ENCODE measurements around the gene CUL3. TPM values are rescaled to one million over a fixed set of nuclear protein-coding genes. Genes with fewer than 3 reads are reported as not detected.
"Not testable (repeated sequence)": the region's sequence is repeated elsewhere in the genome, so short reads cannot be mapped to it uniquely, and the experiment has no call there.

The CUL3 gene
- total RNA-seq, result 10 to 100 TPM; 61.7 to 66.0 TPM

DNA sequence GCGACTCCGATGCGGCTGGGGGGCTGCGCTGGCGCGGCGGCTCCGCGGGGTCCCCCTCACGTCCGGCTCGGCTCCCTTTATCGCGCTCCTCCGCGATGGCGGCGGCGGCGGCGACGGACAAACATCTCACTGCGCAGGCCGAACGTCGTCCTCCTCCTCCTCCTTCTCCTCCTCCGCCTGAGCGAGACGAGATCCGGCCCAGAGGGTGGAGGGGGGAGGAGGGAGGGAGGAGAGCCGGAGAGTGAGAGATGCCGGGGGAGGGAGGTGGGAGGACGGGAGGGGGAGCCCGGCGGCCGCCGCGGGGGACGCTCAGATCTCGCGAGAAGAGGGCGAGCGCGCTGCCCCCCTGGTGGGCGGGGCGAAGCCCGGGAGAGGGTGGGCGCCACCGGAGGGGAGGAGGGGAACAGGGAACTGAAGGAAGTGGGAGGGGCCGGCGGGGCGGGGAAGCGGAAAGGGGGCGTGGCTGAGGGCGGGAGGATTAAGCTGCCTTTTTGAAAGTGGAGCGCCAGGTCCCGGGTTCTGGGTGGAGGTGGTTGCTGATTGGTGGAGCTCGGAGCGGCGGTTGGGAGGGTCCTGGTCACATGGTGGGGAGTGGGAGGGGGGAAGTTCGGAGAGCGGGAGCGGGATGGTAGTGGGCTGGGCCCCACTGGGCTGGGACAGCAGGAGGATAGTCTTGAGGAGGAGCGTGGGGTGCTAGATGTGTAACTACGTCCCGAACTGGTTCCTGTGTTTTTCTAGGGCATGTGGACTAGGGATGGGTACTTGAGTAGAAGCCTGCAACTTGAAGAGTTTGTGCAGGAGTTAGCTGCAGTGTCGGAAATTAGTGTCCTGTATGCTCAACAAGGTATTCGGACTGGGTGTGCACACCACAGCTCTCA is at the start of gene CUL3:
TSS of gene CUL3 (minus strand) at position 153 of the 878 bp plus-strand sequence. CDS start 354 bp downstream, outside the sequence.
- Mint-ChIP-seq H3K4me3 (peak within 1 kb of the TSS; percentile 92), H3K9me3 (no peaks in the 10 kb centered on the region), H3K36me3 (ENCODE audit: low read depth) (peaks cover 22% of the 10 kb centered on the region), H3K27me3 (ENCODE audit: low read depth) (no peaks in the 10 kb centered on the region), H3K4me1 (ENCODE audit: low read depth) (peaks cover 31% of the 10 kb centered on the region), H3K27ac (peak within 1 kb of the TSS; percentile 89)
- CTCF ChIA-PET, result interaction anchor here (0.5 to 0.9 kb wide), 3 partner anchors 66 to 1817 kb away, joined by 3 to 4 read pairs (median 3); no protein-coding TSS in a partner anchor
- intact Hi-C loops (cut with micrococcal nuclease), result loop anchor here (1.0 to 10.0 kb wide), 10 partner anchors 17 to 1931 kb away; partner anchors contain the start of genes DOCK10, FAM124B, FARSB and MRPL44
- DNase-seq, result peak; percentile 100

GRCh38 chr2:224630659-224631550 is 45.7 kb upstream of the CUL3 start:
- Mint-ChIP-seq H3K27me3 (ENCODE audit: low read depth) (no peaks in the 10 kb centered on the region), H3K4me3 (no peak overlapping the region), H3K36me3 (ENCODE audit: low read depth) (no peaks in the 10 kb centered on the region), H3K4me1 (ENCODE audit: low read depth) (no peaks in the 10 kb centered on the region), H3K9me3 (no peaks in the 10 kb centered on the region), H3K27ac (no peak overlapping the region)
- DNase-seq, result no peak
- intact Hi-C loops (cut with micrococcal nuclease), result no loop called here
- CTCF ChIA-PET, result no interaction called here

DNA sequence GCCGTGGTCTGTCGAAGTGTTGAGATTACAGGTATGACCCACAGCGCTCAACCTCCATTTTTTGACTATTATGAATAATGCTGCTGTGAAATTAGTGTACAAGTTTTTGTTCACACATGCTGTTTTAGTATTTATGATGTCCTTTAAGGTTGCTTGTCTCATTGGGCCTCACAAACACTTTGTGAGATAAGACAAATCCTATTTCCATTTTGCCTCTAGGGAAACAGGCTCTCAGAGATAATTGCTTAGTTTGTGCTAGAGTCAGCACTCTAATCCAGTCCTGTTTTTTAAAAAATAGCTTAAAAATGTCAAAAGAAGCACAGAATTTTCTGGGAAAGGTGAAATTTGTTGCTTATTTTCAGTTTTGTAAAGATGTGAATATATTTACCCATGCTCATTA is 43.3 kb upstream of the CUL3 start:
- H3K36me3 Mint-ChIP-seq (ENCODE audit: low read depth), result no peaks in the 10 kb centered on the region
- H3K27me3 Mint-ChIP-seq (ENCODE audit: low read depth), result no peaks in the 10 kb centered on the region
- no peaks in the 10 kb centered on the region for H3K4me1 Mint-ChIP-seq (ENCODE audit: low read depth)
- H3K9me3 Mint-ChIP-seq, result no peaks in the 10 kb centered on the region
- DNase-seq, result no peak
- no peak overlapping the region for H3K27ac Mint-ChIP-seq
- CTCF ChIA-PET, result no interaction called here
- intact Hi-C loops (cut with micrococcal nuclease), result no loop called here
- no peak overlapping the region for H3K4me3 Mint-ChIP-seq

DNA sequence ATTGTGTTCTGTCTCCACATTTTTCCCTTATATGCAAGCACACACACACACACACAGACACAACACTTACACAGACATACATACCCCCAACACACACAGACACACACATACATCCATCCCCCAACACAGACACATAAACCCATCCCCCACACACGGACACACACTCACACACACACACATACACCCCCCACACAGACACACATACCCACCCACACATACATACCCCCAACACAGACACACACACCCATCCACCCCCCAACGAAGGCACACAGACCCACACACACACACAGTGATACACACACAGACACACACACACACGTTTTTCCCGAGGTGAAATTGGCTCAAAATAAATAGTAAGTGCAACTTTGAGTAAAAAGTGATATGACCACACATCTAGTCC is 41.6 kb upstream of the CUL3 start:
- Mint-ChIP-seq H3K27me3 (ENCODE audit: low read depth) (no peaks in the 10 kb centered on the region), H3K27ac (no peak overlapping the region), H3K9me3 (peaks cover 3% of the 10 kb centered on the region), H3K4me3 (no peak overlapping the region), H3K36me3 (ENCODE audit: low read depth) (no peaks in the 10 kb centered on the region), H3K4me1 (ENCODE audit: low read depth) (no peaks in the 10 kb centered on the region)
- DNase-seq, result no peak
- CTCF ChIA-PET, result no interaction called here
- intact Hi-C loops (cut with micrococcal nuclease), result no loop called here

DNA sequence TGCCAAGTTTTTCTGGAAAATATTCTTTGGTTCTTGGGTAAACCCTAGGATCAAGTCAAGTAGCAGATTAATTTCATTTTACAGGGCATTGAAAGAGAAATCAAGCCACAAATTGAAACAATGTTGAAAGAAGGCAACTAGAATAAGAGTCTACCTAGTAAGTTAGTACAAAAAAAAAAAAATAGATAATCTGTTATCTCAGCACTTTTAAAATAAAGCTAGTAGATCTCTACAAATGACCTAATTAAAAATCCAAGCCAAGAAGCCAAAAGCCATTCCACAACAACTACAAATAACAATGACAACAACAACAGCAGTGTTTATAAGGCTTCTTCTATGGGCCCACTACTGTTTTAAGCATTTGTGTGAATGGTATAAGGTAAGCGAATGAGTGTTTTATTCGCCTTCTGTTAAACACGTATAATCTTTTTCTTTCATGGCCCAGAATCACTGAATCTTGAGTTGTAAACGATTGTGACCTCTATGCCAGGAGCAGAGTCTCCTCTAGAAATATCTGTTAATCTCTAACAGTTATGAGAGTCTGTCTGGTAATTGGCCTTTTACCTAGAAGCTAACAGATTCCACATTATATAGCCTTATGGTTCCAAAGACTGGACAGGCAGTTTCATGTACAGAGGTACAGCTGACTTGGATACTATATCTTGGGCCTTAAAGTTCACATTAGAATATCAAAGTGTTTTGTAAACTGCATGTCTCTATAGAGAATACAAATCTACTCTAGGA is 28.6 kb upstream of the CUL3 start:
- DNase-seq, result no peak
- no peak overlapping the region for H3K4me3 Mint-ChIP-seq
- no peaks in the 10 kb centered on the region for H3K9me3 Mint-ChIP-seq
- no peak overlapping the region for H3K27ac Mint-ChIP-seq
- no peaks in the 10 kb centered on the region for H3K4me1 Mint-ChIP-seq (ENCODE audit: low read depth)
- H3K27me3 Mint-ChIP-seq (ENCODE audit: low read depth), result no peaks in the 10 kb centered on the region
- H3K36me3 Mint-ChIP-seq (ENCODE audit: low read depth), result no peaks in the 10 kb centered on the region
- intact Hi-C loops (cut with micrococcal nuclease), result no loop called here
- CTCF ChIA-PET, result no interaction called here

- H3K4me3 Mint-ChIP-seq, result no peak overlapping the region
- CTCF ChIA-PET, result interaction anchor here (0.5 to 1.0 kb wide), 4 partner anchors 34 to 1641 kb away, joined by 3 to 4 read pairs (median 4); no protein-coding TSS in a partner anchor
- H3K36me3 Mint-ChIP-seq (ENCODE audit: low read depth), result no peaks in the 10 kb centered on the region
- H3K27ac Mint-ChIP-seq, result no peak overlapping the region
- no peaks in the 10 kb centered on the region for H3K27me3 Mint-ChIP-seq (ENCODE audit: low read depth)
- no peaks in the 10 kb centered on the region for H3K9me3 Mint-ChIP-seq
- no peaks in the 10 kb centered on the region for H3K4me1 Mint-ChIP-seq (ENCODE audit: low read depth)
- intact Hi-C loops (cut with micrococcal nuclease), result no loop called here
- no peak for DNase-seq
These were observed 27.4 kb upstream of the CUL3 start for GRCh38 chr2:224612578-224612977.

DNA sequence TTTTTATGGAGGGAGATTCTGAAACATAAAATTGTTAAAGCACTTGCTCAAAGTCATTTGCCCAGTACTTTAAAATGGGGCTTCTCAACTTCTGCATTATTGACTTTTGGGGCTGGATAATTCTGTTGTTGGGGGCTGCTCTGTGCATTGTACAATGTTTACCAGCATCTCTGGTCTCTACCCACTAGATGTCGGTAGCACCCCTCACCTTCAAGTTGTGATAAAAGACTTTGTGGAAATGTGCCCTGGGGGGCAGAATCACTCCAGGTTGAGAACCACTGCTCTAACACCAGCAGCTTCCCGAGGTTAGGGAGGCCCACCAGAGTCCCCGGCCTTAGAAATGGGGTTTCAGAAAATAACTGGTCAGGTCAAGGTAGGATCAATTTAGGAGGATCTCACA is 26.8 kb upstream of the CUL3 start:
- H3K36me3 Mint-ChIP-seq (ENCODE audit: low read depth), result no peaks in the 10 kb centered on the region
- intact Hi-C loops (cut with micrococcal nuclease), result no loop called here
- H3K4me3 Mint-ChIP-seq, result no peak overlapping the region
- no peaks in the 10 kb centered on the region for H3K9me3 Mint-ChIP-seq
- H3K27ac Mint-ChIP-seq, result no peak overlapping the region
- DNase-seq, result no peak
- CTCF ChIA-PET, result interaction anchor here (0.6 to 1.0 kb wide), 2 partner anchors 35 to 39 kb away, joined by 4 read pairs; no protein-coding TSS in a partner anchor
- no peaks in the 10 kb centered on the region for H3K4me1 Mint-ChIP-seq (ENCODE audit: low read depth)
- H3K27me3 Mint-ChIP-seq (ENCODE audit: low read depth), result no peaks in the 10 kb centered on the region

DNA sequence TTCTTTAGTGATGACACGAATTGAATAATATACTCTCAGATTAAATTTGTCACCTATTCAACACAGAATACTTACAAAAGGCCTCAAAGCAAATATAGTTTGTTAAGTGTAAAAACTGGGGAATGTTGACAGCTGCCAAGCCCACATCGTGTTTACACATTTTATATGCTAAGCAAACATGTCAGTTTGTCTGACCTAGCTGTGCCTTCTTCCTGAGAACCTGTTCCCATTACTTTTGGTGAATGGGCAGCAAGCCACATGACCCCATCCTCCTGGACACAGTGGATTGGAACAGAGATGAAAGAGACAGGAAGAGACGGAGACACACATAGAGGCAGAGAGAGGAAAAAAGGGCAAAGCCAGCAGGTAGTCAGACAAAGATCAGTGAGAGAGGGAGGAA is 22.9 kb upstream of the CUL3 start:
- CTCF ChIA-PET, result interaction anchor here (0.7 kb wide), 1 partner anchor 208 kb away, joined by 3 read pairs; no protein-coding TSS in a partner anchor
- DNase-seq, result no peak
- Mint-ChIP-seq H3K27me3 (ENCODE audit: low read depth) (no peaks in the 10 kb centered on the region), H3K27ac (no peak overlapping the region), H3K9me3 (no peaks in the 10 kb centered on the region), H3K4me3 (no peak overlapping the region), H3K36me3 (ENCODE audit: low read depth) (no peaks in the 10 kb centered on the region), H3K4me1 (ENCODE audit: low read depth) (peaks cover 4% of the 10 kb centered on the region)
- intact Hi-C loops (cut with micrococcal nuclease), result no loop called here

DNA sequence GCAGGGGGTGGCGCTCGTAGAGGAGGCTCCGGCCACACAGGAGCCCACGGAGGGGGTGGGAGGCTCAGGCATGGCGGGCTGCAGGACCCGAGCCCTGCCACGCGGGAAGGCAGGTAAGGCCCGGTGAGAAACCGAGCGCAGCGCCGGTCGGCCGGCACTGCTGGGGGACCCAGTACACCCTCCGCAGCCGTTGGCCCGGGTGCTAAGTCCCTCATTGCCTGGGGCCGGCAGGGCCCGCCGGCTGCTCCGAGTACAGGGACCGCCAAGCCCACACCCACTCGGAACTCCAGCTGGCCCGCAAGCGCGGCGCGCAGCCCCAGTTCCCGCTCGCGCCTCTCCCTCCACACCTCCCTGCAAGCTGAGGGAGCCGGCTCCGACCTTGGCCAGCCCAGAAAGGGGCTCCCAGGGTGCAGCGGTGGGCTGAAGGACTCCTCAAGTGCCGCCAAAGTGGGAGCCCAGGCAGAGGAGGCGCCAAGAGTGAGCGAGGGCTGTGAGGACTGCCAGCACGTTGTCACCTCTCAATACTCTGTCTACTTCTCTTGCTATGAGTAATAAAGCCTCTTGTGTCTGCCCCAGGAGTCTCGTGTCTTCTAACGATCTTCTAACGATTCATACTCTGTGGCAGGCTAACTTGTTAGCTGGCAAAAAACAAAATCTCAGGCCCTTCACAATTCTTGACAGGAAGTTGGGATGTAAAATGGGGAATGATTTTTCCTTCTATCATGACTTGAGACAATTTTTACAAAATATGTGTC is 18.8 kb upstream of the CUL3 start:
- H3K36me3 Mint-ChIP-seq (ENCODE audit: low read depth); H3K9me3 Mint-ChIP-seq; CTCF ChIA-PET; H3K27me3 Mint-ChIP-seq (ENCODE audit: low read depth); H3K27ac Mint-ChIP-seq; H3K4me3 Mint-ChIP-seq: not testable (repeated sequence)
- intact Hi-C loops (cut with micrococcal nuclease), result loop anchor here (5.0 kb wide), 1 partner anchor 82 kb away; no protein-coding TSS in a partner anchor
- peaks cover 18% of the 10 kb centered on the region for H3K4me1 Mint-ChIP-seq (ENCODE audit: low read depth)
- peak; percentile 13 for DNase-seq

GRCh38 chr2:224602778-224603375 is 17.7 kb upstream of the CUL3 start:
- intact Hi-C loops (cut with micrococcal nuclease), result loop anchor here (1.0 to 5.0 kb wide), 2 partner anchors 18 to 81 kb away; partner anchors contain the start of gene CUL3
- H3K27ac Mint-ChIP-seq, result not testable (repeated sequence)
- peaks cover 18% of the 10 kb centered on the region for H3K4me1 Mint-ChIP-seq (ENCODE audit: low read depth)

DNA sequence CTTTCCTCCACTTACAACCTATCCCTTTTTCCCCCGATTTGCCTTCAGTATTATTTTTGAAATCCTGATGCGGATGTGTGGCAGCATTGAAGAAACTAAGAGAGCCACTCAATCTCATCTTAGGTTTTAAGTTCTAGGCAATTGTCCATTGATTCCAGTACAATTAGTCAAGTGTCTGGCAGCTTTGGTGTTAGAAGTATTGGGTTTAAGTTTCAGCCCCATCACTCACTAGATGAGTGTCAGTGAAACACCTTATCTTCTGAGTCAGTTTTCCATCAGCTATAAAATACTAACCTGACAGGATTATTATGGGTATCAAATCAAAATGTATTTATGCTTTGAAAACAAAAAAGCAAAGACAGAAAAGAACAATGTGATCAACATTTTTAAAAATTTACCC is 16.8 kb upstream of the CUL3 start:
- DNase-seq, result no peak
- Mint-ChIP-seq H3K27me3 (ENCODE audit: low read depth) (peaks cover 2% of the 10 kb centered on the region), H3K36me3 (ENCODE audit: low read depth) (no peaks in the 10 kb centered on the region), H3K4me3 (no peak overlapping the region), H3K4me1 (ENCODE audit: low read depth) (peaks cover 18% of the 10 kb centered on the region), H3K9me3 (no peaks in the 10 kb centered on the region), H3K27ac (no peak overlapping the region)
- CTCF ChIA-PET, result interaction anchor here (0.6 to 1.0 kb wide), 4 partner anchors 15 to 85 kb away, joined by 3 read pairs; no protein-coding TSS in a partner anchor
- intact Hi-C loops (cut with micrococcal nuclease), result loop anchor here (1.0 to 5.0 kb wide), 2 partner anchors 17 to 80 kb away; partner anchors contain the start of gene CUL3

More at GRCh38 chr2:224602778-224603375, 17.7 kb upstream of the CUL3 start:
- not testable (repeated sequence) for H3K36me3 Mint-ChIP-seq (ENCODE audit: low read depth); H3K27me3 Mint-ChIP-seq (ENCODE audit: low read depth); H3K9me3 Mint-ChIP-seq
- DNase-seq, result peak; percentile 37
- CTCF ChIA-PET, result interaction anchor here (1.0 kb wide), 1 partner anchor 14 kb away, joined by 3 read pairs; no protein-coding TSS in a partner anchor
- H3K4me3 Mint-ChIP-seq, result peak overlapping the region; percentile 71
